Measurements from ENCODE around the gene EFCAB9.
A peak's percentile ranks its signal among the peaks of the same experiment; 100 is the strongest.

Gene EFCAB9

DNA sequence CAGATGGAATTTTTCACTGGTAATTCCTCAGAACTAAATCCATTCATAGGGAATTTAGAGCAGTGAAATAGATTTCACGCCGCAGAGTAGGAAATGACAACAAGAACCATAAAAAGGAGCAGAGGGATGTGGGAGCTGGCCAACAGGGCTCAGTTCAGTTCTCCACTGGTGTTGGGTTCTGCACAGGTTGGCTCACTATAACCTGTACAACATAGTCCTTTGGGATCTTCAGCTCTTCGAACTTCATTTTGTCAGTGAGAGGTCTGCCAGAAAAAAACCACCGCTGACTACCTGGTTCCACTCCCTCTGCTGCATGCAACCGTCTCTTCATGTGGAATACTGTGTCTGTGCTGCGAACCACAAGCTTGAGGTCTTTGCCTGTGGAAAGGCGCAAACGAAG is 17.7 kb downstream of the EFCAB9 start:
- in situ Hi-C loops (cut with MboI; ENCODE audit: low pct_unique_long_range_greater_than_20kb, low sequenced_read_pairs, unreplicated experiment) = no loop called here
- TF ChIP-seq, protein P1, sequence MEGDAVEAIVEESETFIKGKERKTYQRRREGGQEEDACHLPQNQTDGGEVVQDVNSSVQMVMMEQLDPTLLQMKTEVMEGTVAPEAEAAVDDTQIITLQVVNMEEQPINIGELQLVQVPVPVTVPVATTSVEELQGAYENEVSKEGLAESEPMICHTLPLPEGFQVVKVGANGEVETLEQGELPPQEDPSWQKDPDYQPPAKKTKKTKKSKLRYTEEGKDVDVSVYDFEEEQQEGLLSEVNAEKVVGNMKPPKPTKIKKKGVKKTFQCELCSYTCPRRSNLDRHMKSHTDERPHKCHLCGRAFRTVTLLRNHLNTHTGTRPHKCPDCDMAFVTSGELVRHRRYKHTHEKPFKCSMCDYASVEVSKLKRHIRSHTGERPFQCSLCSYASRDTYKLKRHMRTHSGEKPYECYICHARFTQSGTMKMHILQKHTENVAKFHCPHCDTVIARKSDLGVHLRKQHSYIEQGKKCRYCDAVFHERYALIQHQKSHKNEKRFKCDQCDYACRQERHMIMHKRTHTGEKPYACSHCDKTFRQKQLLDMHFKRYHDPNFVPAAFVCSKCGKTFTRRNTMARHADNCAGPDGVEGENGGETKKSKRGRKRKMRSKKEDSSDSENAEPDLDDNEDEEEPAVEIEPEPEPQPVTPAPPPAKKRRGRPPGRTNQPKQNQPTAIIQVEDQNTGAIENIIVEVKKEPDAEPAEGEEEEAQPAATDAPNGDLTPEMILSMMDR (IDR thresholded peaks at IDR 0.05; ENCODE audit: extremely low read depth, insufficient read depth, missing control alignments) = no peak
- DNase-seq (ENCODE audit: low spot score) = no peak

DNA sequence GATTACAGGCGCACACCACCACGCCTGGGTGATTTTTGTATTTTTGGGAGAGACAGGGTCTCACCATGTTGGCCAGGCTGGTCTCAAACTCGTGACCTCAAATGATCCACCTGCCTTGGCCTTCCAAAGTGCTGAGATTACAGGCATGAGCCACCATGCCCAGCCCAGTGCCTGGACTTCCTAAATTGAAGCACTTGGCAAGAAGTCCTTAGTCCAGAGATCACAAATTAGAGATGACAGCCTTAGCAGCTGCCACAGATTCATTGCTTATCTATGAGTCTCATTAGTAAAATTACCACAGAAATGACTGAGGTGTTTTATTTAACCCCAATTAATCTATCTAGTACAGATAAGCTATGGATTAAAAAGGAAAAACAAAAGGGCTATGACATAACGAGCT is 19.2 kb downstream of the EFCAB9 start:
- no peak for DNase-seq (ENCODE audit: low spot score)
- TF ChIP-seq, protein P1 (IDR thresholded peaks at IDR 0.05; ENCODE audit: extremely low read depth, insufficient read depth, missing control alignments) = no peak

DNA sequence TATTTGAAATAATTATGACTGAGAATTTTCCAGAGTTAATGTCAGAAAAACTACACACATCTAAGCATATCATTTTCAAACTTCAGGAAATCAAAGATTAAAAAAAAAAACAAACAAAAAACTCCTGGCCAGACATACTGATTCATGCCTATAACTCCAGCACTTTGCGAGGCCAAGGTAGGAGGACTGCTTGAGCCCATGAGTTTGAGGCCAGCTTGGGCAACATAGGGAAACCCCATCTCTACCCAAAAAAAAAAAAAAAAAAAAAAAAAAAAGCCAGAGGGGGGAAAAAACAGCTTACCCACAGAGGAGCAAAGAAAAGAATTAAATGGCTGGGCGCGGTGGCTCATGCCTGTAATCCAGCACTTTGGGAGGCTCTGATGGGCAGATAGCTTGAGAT is 22.4 kb downstream of the EFCAB9 start:
- TF ChIP-seq, protein P1 (IDR thresholded peaks at IDR 0.05; ENCODE audit: extremely low read depth, insufficient read depth, missing control alignments) = no peak
- no peak for DNase-seq (ENCODE audit: low spot score)
- in situ Hi-C loops (cut with MboI; ENCODE audit: low pct_unique_long_range_greater_than_20kb, low sequenced_read_pairs, unreplicated experiment) = no loop called here

More for the DNA sequence above, 19.2 kb downstream of the EFCAB9 start:
- in situ Hi-C loops (cut with MboI; ENCODE audit: low pct_unique_long_range_greater_than_20kb, low sequenced_read_pairs, unreplicated experiment) = no loop called here

DNA sequence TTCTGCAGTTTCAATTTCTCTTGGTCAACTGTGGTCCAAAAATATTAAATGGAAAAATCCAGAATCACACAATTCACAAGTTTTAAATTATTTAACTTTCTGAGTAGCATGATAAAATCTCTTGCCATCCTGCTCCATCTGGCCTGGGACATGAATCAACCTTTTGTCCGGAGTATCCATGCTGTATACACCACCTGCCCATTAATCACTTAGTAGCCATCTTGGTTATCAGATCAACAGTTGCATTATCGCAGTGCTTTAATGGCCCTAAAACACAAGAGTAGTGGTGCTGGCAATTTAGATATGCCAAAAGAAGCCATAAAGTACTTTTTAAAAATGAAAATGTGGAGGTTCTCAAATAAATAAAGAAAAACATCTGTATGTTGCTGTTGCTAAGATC is 25.3 kb downstream of the EFCAB9 start:
- no peak for DNase-seq (ENCODE audit: low spot score)
- in situ Hi-C loops (cut with MboI; ENCODE audit: low pct_unique_long_range_greater_than_20kb, low sequenced_read_pairs, unreplicated experiment) = no loop called here
- TF ChIP-seq, protein P1 (IDR thresholded peaks at IDR 0.05; ENCODE audit: extremely low read depth, insufficient read depth, missing control alignments) = no peak

DNA sequence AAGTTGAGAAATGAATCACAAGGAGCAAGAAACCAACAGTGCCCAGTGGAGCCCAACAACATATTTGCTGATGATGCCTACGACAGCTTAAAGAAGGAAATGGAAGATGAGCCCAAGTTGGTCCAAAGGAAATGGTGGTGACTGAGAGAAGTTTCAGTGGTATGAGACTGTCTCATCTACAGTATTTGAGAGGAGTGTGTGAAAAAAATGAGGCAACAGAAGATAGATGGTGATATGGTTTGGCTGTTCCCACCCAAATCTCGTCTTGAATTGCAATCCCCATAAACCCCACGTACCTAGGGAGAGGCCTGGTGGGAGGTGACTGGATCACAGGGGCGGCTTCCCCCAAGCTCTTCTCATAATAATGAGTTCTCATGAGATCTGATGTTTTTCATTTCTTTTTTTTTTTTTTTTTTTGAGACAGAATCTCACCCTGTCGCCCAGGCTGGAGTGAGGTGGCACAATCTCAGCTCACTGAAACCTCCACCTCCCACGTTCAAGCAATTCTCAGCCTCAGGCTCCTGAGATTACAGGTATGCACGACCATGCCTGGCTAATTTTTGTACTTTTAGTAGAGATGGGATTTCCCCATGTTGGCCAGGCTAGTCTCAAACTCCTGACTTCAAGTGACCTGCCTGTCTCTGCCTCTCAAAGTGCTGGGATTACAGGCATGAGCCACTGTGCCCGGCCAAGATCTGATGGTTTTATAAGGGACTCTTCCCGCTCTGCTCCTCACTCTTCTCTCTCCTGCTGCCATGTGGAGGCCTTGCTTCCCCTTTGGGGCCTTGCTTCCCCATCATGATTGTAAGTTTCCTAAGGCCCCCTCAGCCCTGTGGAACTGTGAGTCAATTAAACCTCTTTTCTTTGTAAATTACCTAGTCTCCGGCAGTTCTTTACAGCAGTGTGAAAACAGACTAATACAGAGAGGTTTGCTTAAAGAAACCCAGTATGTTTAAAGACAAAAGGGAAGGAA is 30.2 kb downstream of the EFCAB9 start:
- TF ChIP-seq, protein P1 (IDR thresholded peaks at IDR 0.05; ENCODE audit: extremely low read depth, insufficient read depth, missing control alignments) = no peak
- peak; percentile 45 for DNase-seq (ENCODE audit: low spot score)
- in situ Hi-C loops (cut with MboI; ENCODE audit: low pct_unique_long_range_greater_than_20kb, low sequenced_read_pairs, unreplicated experiment) = no loop called here

DNA sequence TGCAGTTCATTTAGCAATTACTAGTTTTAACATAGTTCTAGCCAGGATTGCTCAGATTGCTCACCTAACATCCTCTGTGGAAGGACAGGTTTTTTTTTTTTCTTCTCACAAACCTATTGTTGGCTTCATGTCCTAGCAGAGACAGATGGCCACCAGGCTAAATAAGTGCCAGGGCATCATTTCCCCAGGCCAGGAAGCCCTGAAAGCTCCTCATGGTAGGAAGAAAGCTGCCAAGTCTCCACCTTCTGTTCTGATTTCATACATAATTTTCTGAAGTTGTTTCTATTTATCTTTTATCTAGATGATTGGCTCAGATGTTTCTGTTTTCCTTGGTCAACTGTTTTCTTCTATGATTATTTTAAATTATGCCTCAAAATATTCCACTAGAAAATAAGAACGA is 31.0 kb downstream of the EFCAB9 start:
- TF ChIP-seq, protein P1 (IDR thresholded peaks at IDR 0.05; ENCODE audit: extremely low read depth, insufficient read depth, missing control alignments) = no peak
- in situ Hi-C loops (cut with MboI; ENCODE audit: low pct_unique_long_range_greater_than_20kb, low sequenced_read_pairs, unreplicated experiment) = no loop called here
- no peak for DNase-seq (ENCODE audit: low spot score)

Data from GM13977 (cell line).